H1 (cell line): Measurements from ENCODE around the gene NCBP1. TPM values are rescaled to one million over a fixed set of nuclear protein-coding genes. Genes with fewer than 3 reads are reported as not detected.

Experiments used
- CTCF ChIA-PET: fragments of 300-600 bp; sonication (Branson Sonifier 250); formaldehyde crosslinking; loops from one replicate; lab custom pipeline; 2021; ENCODE audit not compliant: partially characterized antibody; lab: Charles Lee
- POLR2A ChIA-PET: fragments of 300-600 bp; sonication (Branson Sonifier 250); formaldehyde crosslinking; loops from one replicate; lab custom pipeline; 2021; ENCODE audit warnings: inconsistent platforms; ENCODE audit not compliant: partially characterized antibody; lab: Charles Lee
- DNase-seq, 2 experiments: peaks; one replicate each; pipeline versions ENCODE4 v3.0.0 to v3.0.0-alpha.2; 2010 to 2022; ENCODE audit warnings: low spot score in 2 of 2, low read depth in 1 of 2, mixed read lengths in 1 of 2
- FAIRE-seq: peaks from 2 replicates; lab custom pipeline; 2011; peaks lifted over from hg19 to GRCh38; lab: Jason Lieb, UNC
- H2AFZ ChIP-seq: 2 replicates; pipeline ENCODE4 v1.8.1; 2012; ENCODE audit warnings: low read length, inconsistent platforms
- H2AK5ac ChIP-seq: 2 replicates; pipeline ENCODE4 v1.6.1; 2013; ENCODE audit warnings: low read depth, low read length
- H2BK120ac ChIP-seq: replicated peaks from 2 replicates; pipeline ENCODE3; 2013; ENCODE audit warnings: low read depth, low read length, inconsistent platforms
- H2BK12ac ChIP-seq: 2 replicates; pipeline ENCODE4 v1.6.1; 2013; ENCODE audit warnings: low read depth, low read length
- H2BK15ac ChIP-seq: 2 replicates; pipeline ENCODE4 v1.6.1; 2013; ENCODE audit warnings: low read length
- H2BK20ac ChIP-seq: 2 replicates; pipeline ENCODE4 v1.6.1; 2013; ENCODE audit warnings: low read length
- H2BK5ac ChIP-seq: 2 replicates; pipeline ENCODE4 v1.6.1; 2013; ENCODE audit warnings: low read depth, low read length
- H3K14ac ChIP-seq: 2 replicates; pipeline ENCODE4 v1.6.1; 2013; ENCODE audit warnings: inconsistent platforms; ENCODE audit not compliant: insufficient read length
- H3K18ac ChIP-seq: 2 replicates; pipeline ENCODE4 v1.6.1; 2013; ENCODE audit warnings: low read length; ENCODE audit errors: extremely low read depth
- H3K23ac ChIP-seq: 2 replicates; pipeline ENCODE4 v1.6.1; 2013; ENCODE audit warnings: inconsistent platforms; ENCODE audit not compliant: insufficient read length
- H3K23me2 ChIP-seq: 2 replicates; pipeline ENCODE4 v1.6.1; 2013; ENCODE audit warnings: low read depth, low read length
- H3K27ac ChIP-seq: 2 replicates; pipeline ENCODE4 v1.6.1; 2011; ENCODE audit warnings: low read depth, low read length, inconsistent platforms
- H3K27me3 ChIP-seq, 4 experiments: replicated peaks in 1 of 4; 1 replicate in 1 of 4; 2 replicates in 3 of 4; pipeline versions ENCODE4 v1.6.1 to v1.8.1; 2011 to 2013; ENCODE audit warnings: low read length in 3 of 4, mild to moderate bottlenecking in 3 of 4, inconsistent platforms in 2 of 4, mixed read lengths in 2 of 4, moderate library complexity in 1 of 4; ENCODE audit not compliant: control insufficient read depth in 3 of 4, insufficient read depth in 3 of 4; ENCODE audit errors: extremely low read depth in 1 of 4
- H3K36me3 ChIP-seq, 4 experiments: 2 replicates each; pipeline versions ENCODE4 v1.6.1 to v1.8.1; 2011 to 2013; ENCODE audit warnings: mild to moderate bottlenecking in 4 of 4, low read length in 3 of 4, moderate library complexity in 2 of 4, control low read depth in 1 of 4, inconsistent platforms in 1 of 4; ENCODE audit not compliant: insufficient read depth in 4 of 4, control insufficient read depth in 2 of 4
- H3K4ac ChIP-seq: replicated peaks from 2 replicates; pipeline ENCODE3; 2013; ENCODE audit warnings: low read length, low read depth, mixed read lengths, inconsistent platforms; ENCODE audit not compliant: insufficient read length
- H3K4me1 ChIP-seq, 4 experiments: replicated peaks in 1 of 4; 1 replicate in 1 of 4; 2 replicates in 3 of 4; pipeline versions ENCODE4 v1.6.1 to v1.8.1; 2011 to 2013; ENCODE audit warnings: low read length in 3 of 4, inconsistent platforms in 2 of 4, mixed read lengths in 1 of 4; ENCODE audit not compliant: insufficient read depth in 4 of 4, control insufficient read depth in 3 of 4
- H3K4me2 ChIP-seq, 2 experiments: 2 replicates each; pipeline versions ENCODE4 v1.6.1 to v1.8.1; 2011 to 2013; ENCODE audit warnings: low read depth in 2 of 2, low read length in 2 of 2, control low read depth in 1 of 2, inconsistent platforms in 1 of 2, mild to moderate bottlenecking in 1 of 2; ENCODE audit not compliant: insufficient read depth in 1 of 2
- H3K4me3 ChIP-seq, 4 experiments: fragments of 200-600, 300-600 bp in 1 of 4; sonication (generic), shearing (Covaris generic), sonication (Bioruptor Twin) in 1 of 4; 2 replicates each; pipeline versions ENCODE4 v1.5.1 to v1.8.1; 2011 to 2016; ENCODE audit warnings: low read length in 4 of 4, low read depth in 3 of 4, control low read depth in 2 of 4, inconsistent platforms in 2 of 4, mild to moderate bottlenecking in 2 of 4, mixed read lengths in 1 of 4, moderate library complexity in 1 of 4; ENCODE audit not compliant: insufficient read depth in 2 of 4; ENCODE audit errors: extremely low read depth in 1 of 4
- H3K56ac ChIP-seq: replicated peaks from 2 replicates; pipeline ENCODE3; 2013; ENCODE audit warnings: low read depth, mild to moderate bottlenecking, mixed read lengths, low read length, inconsistent platforms; ENCODE audit not compliant: insufficient read length
- H3K79me1 ChIP-seq: 2 replicates; pipeline ENCODE4 v1.6.1; 2013; ENCODE audit warnings: low read depth, low read length, control low read depth
- H3K79me2 ChIP-seq, 2 experiments: 2 replicates each; pipeline versions ENCODE4 v1.6.1 to v1.8.1; 2012 to 2013; ENCODE audit warnings: low read length in 2 of 2, mild to moderate bottlenecking in 2 of 2, inconsistent platforms in 1 of 2; ENCODE audit not compliant: insufficient read depth in 2 of 2, control insufficient read depth in 1 of 2
- H3K9ac ChIP-seq, 4 experiments: replicated peaks in 1 of 4; 1 replicate in 1 of 4; 2 replicates in 3 of 4; pipeline versions ENCODE4 v1.6.1 to v1.8.1; 2011 to 2013; ENCODE audit warnings: low read depth in 3 of 4, low read length in 3 of 4, control low read depth in 2 of 4, mild to moderate bottlenecking in 2 of 4, moderate library complexity in 2 of 4, inconsistent platforms in 1 of 4; ENCODE audit errors: extremely low read depth in 1 of 4
- H3K9me3 ChIP-seq, 2 experiments: 2 replicates each; pipeline versions ENCODE4 v1.6.1 to v1.8.1; 2012 to 2013; ENCODE audit warnings: mild to moderate bottlenecking in 2 of 2, moderate library complexity in 2 of 2, control low read depth in 1 of 2, inconsistent platforms in 1 of 2, low read depth in 1 of 2, low read length in 1 of 2, mixed read lengths in 1 of 2; ENCODE audit not compliant: insufficient read depth in 2 of 2
- H4K20me1 ChIP-seq, 2 experiments: replicated peaks in 1 of 2; 2 replicates each; pipeline versions ENCODE3 to v1.8.1; 2011 to 2013; ENCODE audit warnings: inconsistent platforms in 2 of 2, low read length in 2 of 2, mild to moderate bottlenecking in 1 of 2; ENCODE audit not compliant: insufficient read depth in 2 of 2, control insufficient read depth in 1 of 2
- H4K5ac ChIP-seq: 2 replicates; pipeline ENCODE4 v1.6.1; 2013; ENCODE audit warnings: low read length, low read depth, mixed read lengths, inconsistent platforms; ENCODE audit not compliant: insufficient read length
- H4K8ac ChIP-seq: 2 replicates; pipeline ENCODE4 v1.8.0; 2013; ENCODE audit warnings: mild to moderate bottlenecking, moderate library complexity, low read length, inconsistent platforms; ENCODE audit not compliant: insufficient read depth; ENCODE audit errors: extremely low read depth
- H4K91ac ChIP-seq: replicated peaks from 2 replicates; pipeline ENCODE3; 2013; ENCODE audit warnings: low read length, mixed read lengths, inconsistent platforms; ENCODE audit not compliant: insufficient read length
- CTCF ChIP-seq, 3 experiments: IDR thresholded peaks; 1 replicate in 2 of 3; 2 replicates in 1 of 3; pipeline versions ENCODE4 v1.5.1 to v1.6.1; 2011; ENCODE audit warnings: low read length in 3 of 3, mild to moderate bottlenecking in 3 of 3, inconsistent platforms in 2 of 3, low read depth in 1 of 3, moderate library complexity in 1 of 3; ENCODE audit not compliant: insufficient read depth in 1 of 3; ENCODE audit errors: control extremely low read depth in 1 of 3
- JUN ChIP-seq: IDR thresholded peaks from 2 replicates; pipeline ENCODE4 v1.6.1; 2011; ENCODE audit warnings: low read depth, mild to moderate bottlenecking, improper control_type of control experiment, low read length
- RAD21 ChIP-seq, 2 experiments: IDR thresholded peaks in 1 of 2; conservative IDR thresholded peaks in 1 of 2; 2 replicates each; pipeline ENCODE4 v1.6.1; 2011; ENCODE audit warnings: low read depth in 2 of 2, low read length in 2 of 2, improper control_type of control experiment in 1 of 2, inconsistent platforms in 1 of 2, mild to moderate bottlenecking in 1 of 2, moderate library complexity in 1 of 2
- WGBS, 2 experiments: shearing (Covaris generic) in 1 of 2; methylation state at CpG; one replicate each; pipeline versions ENCODE4 v1.1.6 to v1.1.7; 2013 to 2015; ENCODE audit warnings: low lambda C conversion rate in 2 of 2, mixed read lengths in 2 of 2, inconsistent platforms in 1 of 2, low coverage in 1 of 2, missing lambda C conversion rate in 1 of 2; ENCODE audit not compliant: insufficient replicate concordance in 2 of 2, insufficient coverage in 1 of 2, insufficient read length in 1 of 2; ENCODE audit errors: extremely low coverage in 1 of 2, missing lambda C conversion rate in 1 of 2; 5-methylcytosine and 5-hydroxymethylcytosine counted together
- polyA plus RNA-seq, 7 experiments: library from polyadenylated mRNA; depleted of rRNA in 3 of 7; stranded (reverse) in 5 of 7; unstranded in 2 of 7; fragments of >200 nt in 5 of 7; fragments of 200-250 nt in 2 of 7; gene quantifications; 1 replicate in 5 of 7; 2 replicates in 1 of 7; 4 replicates in 1 of 7; pipeline versions ENCODE4 v1.2.1 to v1.2.3, GENCODE V29; 2011 to 2013; ENCODE audit warnings: missing spikeins in 2 of 7, mixed read lengths in 2 of 7
- total RNA-seq: library from RNA; stranded (reverse); fragmentation: NEBNext Ultra II Directional; extraction: Animal tissue kit (Norgen Biotek cat#: 25700); gene quantifications from 2 replicates; pipeline ENCODE4 v1.2.1, GENCODE V29; 2021

Gene NCBP1
- total and polyA plus RNA-seq, 2 of the 8 experiments (the other 6 are each of a cell fraction or from before 2014, with no cell fraction given) = 14.7 to 54.0 TPM

GRCh38 chr9:97591535-97591934 is 42.1 kb upstream of the NCBP1 start:
- no peak for FAIRE-seq
- no peak overlapping the region for H3K14ac ChIP-seq
- no peak overlapping the region for H2AK5ac ChIP-seq
- H3K4ac ChIP-seq = no peak overlapping the region
- no peaks in the 10 kb centered on the region; a peak in 2 of 7 replicates for H3K4me1 ChIP-seq
- H2BK15ac ChIP-seq = no peak overlapping the region
- ChIA-PET CTCF (interaction anchor here (1.7 to 22.2 kb wide), 2 partner anchors 89 to 121 kb away, joined by 4 to 574 read pairs; no protein-coding TSS in a partner anchor), POLR2A (interaction anchor here (1.0 kb wide), 1 partner anchor 64 kb away, joined by 3 read pairs; no protein-coding TSS in a partner anchor)
- peaks cover 3 to 4% of the 10 kb centered on the region in 2 experiments; a peak in 2 of 4 replicates for H3K9me3 ChIP-seq
- H4K20me1 ChIP-seq = no peaks in the 10 kb centered on the region
- no peak overlapping the region for H3K4me2 ChIP-seq
- no peak for DNase-seq
- no peak overlapping the region for H4K91ac ChIP-seq
- H3K79me1 ChIP-seq = no peaks in the 10 kb centered on the region
- 89% methylated on average over 6 of the region's 6 CpGs; no CpG with 5 or more reads in 1 of the 2 experiments for WGBS, 2 experiments
- H3K36me3 ChIP-seq = no peaks in the 10 kb centered on the region
- H3K4me3 ChIP-seq = no peak overlapping the region
- H3K18ac ChIP-seq = no peak overlapping the region
- no peak overlapping the region for H3K23ac ChIP-seq
- H2BK120ac ChIP-seq = no peak overlapping the region
- no peak overlapping the region for H4K5ac ChIP-seq
- peak overlapping the region; percentile 11; the same call in 1 of the 2 replicates for H2AFZ ChIP-seq
- H3K79me2 ChIP-seq = no peaks in the 10 kb centered on the region
- no peak overlapping the region for H3K9ac ChIP-seq
- no peaks in the 10 kb centered on the region for H3K27me3 ChIP-seq
- H3K23me2 ChIP-seq = no peaks in the 10 kb centered on the region
- peak overlapping the region; percentile 55; the same call in 1 of the 2 replicates for H2BK12ac ChIP-seq
- H4K8ac ChIP-seq = no peak overlapping the region
- no peak overlapping the region for H2BK5ac ChIP-seq
- no peak overlapping the region for H3K56ac ChIP-seq
- TF ChIP-seq CTCF (IDR thresholded peaks at IDR 0.05; ENCODE audit: control extremely low read depth in 1 of 3, insufficient read depth in 1 of 3, low read depth in 1 of 3, low read length in 3 of 3) (peak in 2 of 3 experiments; percentile 28 to 48; a peak in 3 of 4 replicates), RAD21 (IDR thresholded peaks at IDR 0.05 in 1 of 2, conservative IDR thresholded peaks at IDR 0.05 in 1 of 2; ENCODE audit: low read depth in 2 of 2, low read length in 2 of 2) (peak; percentile 67 to 70), JUN (no peak)
- H2BK20ac ChIP-seq = no peak overlapping the region
- H3K27ac ChIP-seq = no peak overlapping the region
